ENCODE results near the gene NACC2.

- TF ChIP-seq CTCF (IDR thresholded peaks at IDR 0.05; ENCODE audit: insufficient read depth, low read depth, low read length) = no peak
- TF ChIP-seq EZH2 (IDR thresholded peaks at IDR 0.05; ENCODE audit: insufficient read depth, low read length) = no peak
These were observed 99.3 kb downstream of the NACC2 start for GRCh38 chr9:135995816-135996215.

All from astrocyte (in vitro differentiated cells and primary cell).